ENCODE measurements around the gene SEC23B. TPM values are rescaled to one million over a fixed set of nuclear protein-coding genes. Genes with fewer than 3 reads are reported as not detected.

SEC23B gene
- polyA plus RNA-seq, 1 of the 3 experiments (the other 2 are of a cell fraction), result 55.2 TPM

GRCh38 chr20:18532626-18533025 lies 24.9 kb downstream of the SEC23B start:
- H3F3A ChIP-seq (replicated peaks; ENCODE audit: insufficient read depth), result no peaks in the 10 kb centered on the region
- no peaks in the 10 kb centered on the region for H3K79me2 ChIP-seq (ENCODE audit: insufficient read depth)
- 93% methylated on average over 6 of the region's 6 CpGs for WGBS (ENCODE audit: low lambda C conversion rate)
- POLR2A ChIA-PET, result no interaction called here
- H3K9me2 ChIP-seq, result no peaks in the 10 kb centered on the region
- no peak overlapping the region for H3K9ac ChIP-seq
- H3K4me1 ChIP-seq (ENCODE audit: control insufficient read depth in 1 of 2, insufficient read depth in 2 of 2, low read depth in 1 of 2, low read length in 1 of 2), result no peaks in the 10 kb centered on the region
- no peak overlapping the region for H3K4me3 ChIP-seq (ENCODE audit: low read depth in 2 of 2, low read length in 1 of 2)
- peaks cover 39 to 77% of the 10 kb centered on the region in 2 experiments for H3K36me3 ChIP-seq (replicated peaks in 1 of 2; ENCODE audit: control insufficient read depth in 1 of 2, insufficient read depth in 2 of 2, low read length in 1 of 2)
- no peaks in the 10 kb centered on the region for H3K9me3 ChIP-seq
- H3K4me2 ChIP-seq, result no peak overlapping the region
- no peak for DNase-seq
- no peaks in the 10 kb centered on the region for H4K20me1 ChIP-seq (ENCODE audit: insufficient read depth)
- TF ChIP-seq FOSL2 (IDR thresholded peaks at IDR 0.05; ENCODE audit: borderline replicate concordance, low read depth) (no peak), FOXJ3 (CRISPR knock-in tag; IDR thresholded peaks at IDR 0.05) (no peak)
- no peaks in the 10 kb centered on the region for H3K27me3 ChIP-seq (ENCODE audit: insufficient read depth)
- CTCF ChIA-PET, result no interaction called here
- no peak overlapping the region for H2AFZ ChIP-seq (ENCODE audit: low read depth)
- H3K27ac ChIP-seq (ENCODE audit: low read depth in 2 of 2, low read length in 1 of 2), result no peak overlapping the region

- no peaks in the 10 kb centered on the region for H3K79me2 ChIP-seq (ENCODE audit: insufficient read depth)
- TF ChIP-seq, protein P1, sequence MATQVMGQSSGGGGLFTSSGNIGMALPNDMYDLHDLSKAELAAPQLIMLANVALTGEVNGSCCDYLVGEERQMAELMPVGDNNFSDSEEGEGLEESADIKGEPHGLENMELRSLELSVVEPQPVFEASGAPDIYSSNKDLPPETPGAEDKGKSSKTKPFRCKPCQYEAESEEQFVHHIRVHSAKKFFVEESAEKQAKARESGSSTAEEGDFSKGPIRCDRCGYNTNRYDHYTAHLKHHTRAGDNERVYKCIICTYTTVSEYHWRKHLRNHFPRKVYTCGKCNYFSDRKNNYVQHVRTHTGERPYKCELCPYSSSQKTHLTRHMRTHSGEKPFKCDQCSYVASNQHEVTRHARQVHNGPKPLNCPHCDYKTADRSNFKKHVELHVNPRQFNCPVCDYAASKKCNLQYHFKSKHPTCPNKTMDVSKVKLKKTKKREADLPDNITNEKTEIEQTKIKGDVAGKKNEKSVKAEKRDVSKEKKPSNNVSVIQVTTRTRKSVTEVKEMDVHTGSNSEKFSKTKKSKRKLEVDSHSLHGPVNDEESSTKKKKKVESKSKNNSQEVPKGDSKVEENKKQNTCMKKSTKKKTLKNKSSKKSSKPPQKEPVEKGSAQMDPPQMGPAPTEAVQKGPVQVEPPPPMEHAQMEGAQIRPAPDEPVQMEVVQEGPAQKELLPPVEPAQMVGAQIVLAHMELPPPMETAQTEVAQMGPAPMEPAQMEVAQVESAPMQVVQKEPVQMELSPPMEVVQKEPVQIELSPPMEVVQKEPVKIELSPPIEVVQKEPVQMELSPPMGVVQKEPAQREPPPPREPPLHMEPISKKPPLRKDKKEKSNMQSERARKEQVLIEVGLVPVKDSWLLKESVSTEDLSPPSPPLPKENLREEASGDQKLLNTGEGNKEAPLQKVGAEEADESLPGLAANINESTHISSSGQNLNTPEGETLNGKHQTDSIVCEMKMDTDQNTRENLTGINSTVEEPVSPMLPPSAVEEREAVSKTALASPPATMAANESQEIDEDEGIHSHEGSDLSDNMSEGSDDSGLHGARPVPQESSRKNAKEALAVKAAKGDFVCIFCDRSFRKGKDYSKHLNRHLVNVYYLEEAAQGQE (IDR thresholded peaks at IDR 0.05; ENCODE audit: low read depth, low read length), result no peak
- no peak for TF ChIP-seq RXRA (IDR thresholded peaks at IDR 0.05; ENCODE audit: borderline replicate concordance, low read depth)
- TF ChIP-seq NRF1 (IDR thresholded peaks at IDR 0.05; ENCODE audit: low read depth, low read length), result no peak
- TF ChIP-seq TEAD4 (IDR thresholded peaks at IDR 0.05; ENCODE audit: borderline replicate concordance, insufficient read depth), result no peak
- TF ChIP-seq, protein P2, sequence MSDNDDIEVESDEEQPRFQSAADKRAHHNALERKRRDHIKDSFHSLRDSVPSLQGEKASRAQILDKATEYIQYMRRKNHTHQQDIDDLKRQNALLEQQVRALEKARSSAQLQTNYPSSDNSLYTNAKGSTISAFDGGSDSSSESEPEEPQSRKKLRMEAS (IDR thresholded peaks at IDR 0.05; ENCODE audit: low read depth), result no peak
- no peak for TF ChIP-seq NFIC (IDR thresholded peaks at IDR 0.05; ENCODE audit: borderline replicate concordance)
- no peak for TF ChIP-seq FOSL2 (IDR thresholded peaks at IDR 0.05; ENCODE audit: borderline replicate concordance, low read depth)
- no peak for TF ChIP-seq JUND (IDR thresholded peaks at IDR 0.05)
- no peak for TF ChIP-seq SMC3 (IDR thresholded peaks at IDR 0.05; ENCODE audit: low read depth, low read length)
- no peak overlapping the region for H3K4me3 ChIP-seq (ENCODE audit: low read depth in 2 of 2, low read length in 1 of 2)
- no peak for DNase-seq
- H3K27me3 ChIP-seq (ENCODE audit: insufficient read depth), result no peaks in the 10 kb centered on the region
- peaks cover 43 to 68% of the 10 kb centered on the region in 2 experiments for H3K36me3 ChIP-seq (replicated peaks in 1 of 2; ENCODE audit: control insufficient read depth in 1 of 2, insufficient read depth in 2 of 2, low read length in 1 of 2)
- no peaks in the 10 kb centered on the region for H4K20me1 ChIP-seq (ENCODE audit: insufficient read depth)
- WGBS (ENCODE audit: low lambda C conversion rate), result no CpG with 5 or more reads among the region's 1 CpG
- H3K9me3 ChIP-seq, result no peaks in the 10 kb centered on the region
- CTCF ChIA-PET, result no interaction called here
- H3F3A ChIP-seq (replicated peaks; ENCODE audit: insufficient read depth), result no peaks in the 10 kb centered on the region
- H3K4me2 ChIP-seq, result no peak overlapping the region
- no peak overlapping the region for H3K9ac ChIP-seq
- no peak overlapping the region for H3K27ac ChIP-seq (ENCODE audit: low read depth in 2 of 2, low read length in 1 of 2)
- no peak overlapping the region for H2AFZ ChIP-seq (ENCODE audit: low read depth)
- POLR2A ChIA-PET, result no interaction called here
- no peaks in the 10 kb centered on the region for H3K9me2 ChIP-seq
- H3K4me1 ChIP-seq (ENCODE audit: control insufficient read depth in 1 of 2, insufficient read depth in 2 of 2, low read depth in 1 of 2, low read length in 1 of 2), result no peaks in the 10 kb centered on the region
Measured at GRCh38 chr20:18533491-18533890, 25.8 kb downstream of the SEC23B start.

All from SK-N-SH (cell line).